ENCODE measurements around the gene CYTH3. TPM values are rescaled to one million over a fixed set of nuclear protein-coding genes. Genes with fewer than 3 reads are reported as not detected.

The CYTH3 gene
- total and polyA plus RNA-seq, 2 of the 13 experiments (the other 11 are each of a cell fraction or from before 2014, with no cell fraction given): 3.1 to 3.8 TPM

- Histone ChIP-seq H3K36me3 (replicated peaks in 1 of 2; ENCODE audit: control insufficient read depth in 1 of 2, insufficient read depth in 2 of 2, low read length in 2 of 2) (peaks cover 11 to 37% of the 10 kb centered on the region in 2 experiments; a peak in 4 of 5 replicates), H3K27me3 (ENCODE audit: control insufficient read depth in 1 of 2, insufficient read depth in 2 of 2, low read length in 2 of 2) (no peaks in the 10 kb centered on the region), H3K4me1 (ENCODE audit: insufficient read depth, low read length) (no peaks in the 10 kb centered on the region), H3K79me2 (ENCODE audit: insufficient read depth, low read length) (no peaks in the 10 kb centered on the region), H3K9ac (ENCODE audit: insufficient read depth, low read depth, low read length) (no peak overlapping the region), H3K27ac (ENCODE audit: extremely low read length, insufficient read depth, low read length) (no peak overlapping the region), H3K4me3 (replicated peaks in 1 of 3; ENCODE audit: insufficient read depth in 1 of 3, low read depth in 2 of 3, low read length in 3 of 3) (no peak overlapping the region), H3K9me3 (ENCODE audit: low read length) (no peaks in the 10 kb centered on the region), H2AFZ (ENCODE audit: low read length) (no peak overlapping the region), H4K20me1 (ENCODE audit: insufficient read depth, low read length) (no peaks in the 10 kb centered on the region), H3K4me2 (ENCODE audit: low read depth, low read length) (no peak overlapping the region)
- WGBS (ENCODE audit: low lambda C conversion rate): 94% methylated on average over 23 of the region's 28 CpGs
- intact Hi-C loops (cut with micrococcal nuclease; ENCODE audit: unreplicated experiment) (no loop called here), in situ Hi-C loops (cut with HindIII; ENCODE audit: extremely low pct_ligation_motif_present, low pct_unique_long_range_greater_than_20kb) (no loop called here)
- DNase-seq (ENCODE audit: low spot score): no peak
- no peak for ATAC-seq
- ChIA-PET POLR2A (no interaction called here), CTCF (ENCODE audit: low intra/inter-chr PET ratio, low total read pairs) (no interaction called here)
- BruUV-seq (replicated peaks): no TSS peak
- FAIRE-seq: no peak
- TF ChIP-seq RXRA (CRISPR knock-in tag; IDR thresholded peaks at IDR 0.05) (no peak), SNAPC5 (CRISPR knock-in tag; IDR thresholded peaks at IDR 0.05; ENCODE audit: borderline replicate concordance) (no peak), ETV5 (CRISPR knock-in tag; IDR thresholded peaks at IDR 0.05; ENCODE audit: borderline replicate concordance) (no peak), ZNF329 (CRISPR knock-in tag; IDR thresholded peaks at IDR 0.05; ENCODE audit: low read depth) (no peak), ZFP82 (CRISPR knock-in tag; IDR thresholded peaks at IDR 0.05; ENCODE audit: borderline replicate concordance) (no peak), KAT7 (CRISPR knock-in tag; IDR thresholded peaks at IDR 0.05; ENCODE audit: borderline replicate concordance) (no peak), NONO (IDR thresholded peaks at IDR 0.05) (no peak), NONO (CRISPR knock-in tag; conservative IDR thresholded peaks at IDR 0.05) (no peak), HES4 (CRISPR knock-in tag; IDR thresholded peaks at IDR 0.05; ENCODE audit: borderline replicate concordance) (no peak), ZNF136 (CRISPR knock-in tag; IDR thresholded peaks at IDR 0.05; ENCODE audit: low read depth) (no peak), HIVEP1 (CRISPR knock-in tag; IDR thresholded peaks at IDR 0.05) (no peak), SRSF1 (optimal IDR thresholded peaks at IDR 0.05; ENCODE audit: low read depth, low read length) (no peak), THRA (CRISPR knock-in tag; IDR thresholded peaks at IDR 0.05; ENCODE audit: borderline replicate concordance) (no peak), KIAA2018 (CRISPR knock-in tag; IDR thresholded peaks at IDR 0.05; ENCODE audit: borderline replicate concordance) (no peak), ZBTB8A (CRISPR knock-in tag; IDR thresholded peaks at IDR 0.05; ENCODE audit: borderline replicate concordance, low read depth) (no peak)
Observed at GRCh38 chr7:6157685-6158423, 114.6 kb downstream of the CYTH3 start.
